K562 (cell line): ENCODE results near the gene ADM2. TPM values are rescaled to one million over a fixed set of nuclear protein-coding genes. Genes with fewer than 3 reads are reported as not detected.
A peak's percentile ranks its signal among the peaks of the same experiment; 100 is the strongest.

Experiments used
- ATAC-seq: fragments of 200-7000 bp; cut with Tn5 transposase; 3 replicates; pipeline ENCODE4 v1.9.1; 2020; ENCODE audit warnings: moderate library complexity
- BruUV-seq: library from RNA; stranded (reverse); fragments of 400-500 nt; replicated peaks from 2 replicates; lab custom pipeline; 2021; lab: Mats Ljungman, UMichigan
- CTCF ChIA-PET: fragments of 300-600 bp; formaldehyde crosslinking; extraction: SDS; loops from one replicate; lab custom pipeline; 2021; ENCODE audit warnings: low intra/inter-chr PET ratio; lab: Yijun Ruan, JAX
- POLR2A ChIA-PET: fragments of 300-600, 350-650 bp; sonication (Branson Sonifier 250); formaldehyde crosslinking; extraction: SDS; loops from one replicate; lab custom pipeline; 2021; ENCODE audit warnings: antibody characterized with exemption, inconsistent platforms; lab: Yijun Ruan, JAX
- DNase-seq, 4 experiments: peaks; one replicate each; pipeline versions ENCODE4 v3.0.0 to v3.0.0-alpha.2; 2011 to 2018; ENCODE audit warnings: low spot score in 3 of 4, mixed read lengths in 3 of 4; ENCODE audit errors: extremely low read depth in 1 of 4
- FAIRE-seq: peaks from 2 replicates; lab custom pipeline; 2011; peaks lifted over from hg19 to GRCh38; lab: Jason Lieb, UNC
- H2AFZ ChIP-seq: 2 replicates; pipeline ENCODE4 v1.6.0; 2011; ENCODE audit warnings: low read depth, low read length, control low read depth, inconsistent platforms
- H3K27ac ChIP-seq: fragments of 200-600 bp; 3 replicates; pipeline ENCODE4 v1.8.0; 2011; ENCODE audit warnings: low read depth, mild to moderate bottlenecking, control low read depth, inconsistent platforms, low read length, moderate library complexity, mixed read lengths; ENCODE audit errors: extremely low read depth
- H3K27me3 ChIP-seq, 2 experiments: fragments of 300-600 bp in 1 of 2; 2 replicates in 1 of 2; 3 replicates in 1 of 2; pipeline versions ENCODE4 v1.6.0 to v1.8.0; 2011; ENCODE audit warnings: inconsistent platforms in 2 of 2, low read length in 2 of 2, mild to moderate bottlenecking in 1 of 2, mixed read lengths in 1 of 2, moderate library complexity in 1 of 2; ENCODE audit not compliant: control insufficient read depth in 2 of 2, insufficient read depth in 2 of 2
- H3K36me3 ChIP-seq: fragments of 300-600 bp; 3 replicates; pipeline ENCODE4 v1.8.0; 2011; ENCODE audit warnings: mild to moderate bottlenecking, low read length, inconsistent platforms; ENCODE audit not compliant: control insufficient read depth, insufficient read depth
- H3K4me1 ChIP-seq, 2 experiments: fragments of 200-600 bp in 1 of 2; replicated peaks in 1 of 2; 2 replicates in 1 of 2; 3 replicates in 1 of 2; pipeline versions ENCODE4 v1.5.1 to v1.8.0; 2011; ENCODE audit warnings: inconsistent platforms in 2 of 2, low read length in 2 of 2, mild to moderate bottlenecking in 1 of 2, mixed read lengths in 1 of 2, moderate library complexity in 1 of 2; ENCODE audit not compliant: control insufficient read depth in 2 of 2, insufficient read depth in 2 of 2
- H3K4me2 ChIP-seq: 2 replicates; pipeline ENCODE4 v1.6.1; 2011; ENCODE audit warnings: low read length, control low read depth, inconsistent platforms, mixed read lengths; ENCODE audit not compliant: insufficient read depth
- H3K4me3 ChIP-seq: fragments of 200-600 bp; sonication (generic), shearing (Covaris generic); 2 replicates; pipeline ENCODE4 v1.5.1; 2016; ENCODE audit warnings: control low read depth, inconsistent platforms
- H3K79me2 ChIP-seq: fragments of 200-600 bp; 3 replicates; pipeline ENCODE4 v1.8.0; 2011; ENCODE audit warnings: low read length, inconsistent platforms; ENCODE audit not compliant: control insufficient read depth, insufficient read depth
- H3K9ac ChIP-seq, 2 experiments: 2 replicates each; pipeline versions ENCODE4 v1.6.0 to v1.6.1; 2011; ENCODE audit warnings: low read depth in 2 of 2, low read length in 2 of 2, control low read depth in 1 of 2, inconsistent platforms in 1 of 2, mild to moderate bottlenecking in 1 of 2, mixed read lengths in 1 of 2; ENCODE audit not compliant: insufficient read depth in 1 of 2
- H3K9me1 ChIP-seq: one replicate; pipeline ENCODE4 v1.6.0; 2011; ENCODE audit warnings: inconsistent platforms, mild to moderate bottlenecking, low read length, moderate library complexity; ENCODE audit not compliant: control insufficient read depth, insufficient read depth
- H3K9me3 ChIP-seq: replicated peaks from 2 replicates; pipeline ENCODE4 v1.5.1; 2011; ENCODE audit warnings: low read depth, low read length, inconsistent platforms; ENCODE audit not compliant: control insufficient read depth, insufficient read depth
- H4K20me1 ChIP-seq: replicated peaks from 2 replicates; pipeline ENCODE4 v1.6.1; 2011; ENCODE audit warnings: low read length, inconsistent platforms, mixed read lengths; ENCODE audit not compliant: control insufficient read depth, insufficient read depth
- BHLHE40 ChIP-seq: IDR thresholded peaks from 2 replicates; pipeline ENCODE4 v1.6.1; 2011; ENCODE audit warnings: low read length, improper control_type of control experiment
- CAMTA2 ChIP-seq: fragments of 250-450 bp; sonication (Bioruptor Pico); conservative IDR thresholded peaks from 2 replicates; pipeline ENCODE4 v1.5.1; 2022
- DPF2 ChIP-seq: fragments of 450-650 bp; IDR thresholded peaks from 2 replicates; pipeline ENCODE4 v1.6.1; 2016
- ESRRA ChIP-seq: fragments of 450-650 bp; IDR thresholded peaks from 2 replicates; pipeline ENCODE4 v1.6.1; 2014; ENCODE audit warnings: low read depth, mild to moderate bottlenecking, moderate library complexity, borderline replicate concordance
- GABPA ChIP-seq: fragments of 200-800 bp; sonication (Bioruptor generic); conservative IDR thresholded peaks from 2 replicates; pipeline ENCODE4 v1.6.1; 2016; ENCODE audit warnings: low read depth, missing genetic modification characterization, missing compliant biosample characterization
- MAFG ChIP-seq: fragments of 450-650 bp; conservative IDR thresholded peaks from 2 replicates; pipeline ENCODE4 v1.6.1; 2016; ENCODE audit warnings: missing genetic modification characterization, missing compliant biosample characterization
- MLLT1 ChIP-seq, 2 experiments: fragments of 450-650 bp; IDR thresholded peaks; 2 replicates each; pipeline ENCODE4 v1.6.1; 2016
- NFATC3 ChIP-seq: fragments of 450-650 bp; IDR thresholded peaks from 2 replicates; pipeline ENCODE4 v1.6.1; 2017; ENCODE audit warnings: mild to moderate bottlenecking
- NFRKB ChIP-seq: fragments of 450-650 bp; IDR thresholded peaks from 2 replicates; pipeline ENCODE4 v1.6.1; 2016; ENCODE audit warnings: low read depth
- NRF1 ChIP-seq, 2 experiments: fragments of 450-650 bp; IDR thresholded peaks in 1 of 2; conservative IDR thresholded peaks in 1 of 2; 2 replicates each; pipeline ENCODE4 v1.6.1; 2014; ENCODE audit warnings: mild to moderate bottlenecking in 2 of 2
- PBX2 ChIP-seq, 2 experiments: IDR thresholded peaks in 1 of 2; conservative IDR thresholded peaks in 1 of 2; 2 replicates each; pipeline ENCODE4 v1.6.1; 2016; ENCODE audit warnings: low read depth in 2 of 2, mild to moderate bottlenecking in 1 of 2, missing compliant biosample characterization in 1 of 2, missing genetic modification characterization in 1 of 2, moderate library complexity in 1 of 2
- PHB ChIP-seq: fragments of 250-450 bp; sonication (Bioruptor Pico); IDR thresholded peaks from 2 replicates; pipeline ENCODE4 v1.5.0; 2021
- POLR2A ChIP-seq: fragments of 450-650 bp; conservative IDR thresholded peaks from 2 replicates; pipeline ENCODE4 v1.6.1; 2016
- POLR2B ChIP-seq: fragments of 450-650 bp; IDR thresholded peaks from 2 replicates; pipeline ENCODE4 v1.6.1; 2018; ENCODE audit warnings: low read depth; ENCODE audit not compliant: partially characterized antibody
- SUPT5H ChIP-seq: fragments of 450-650 bp; IDR thresholded peaks from 2 replicates; pipeline ENCODE4 v1.6.1; 2016
- TGIF2 ChIP-seq: sonication (generic); formaldehyde crosslinking; IDR thresholded peaks from 2 replicates; pipeline ENCODE4 v1.8.1; 2022; ENCODE audit warnings: mild to moderate bottlenecking, missing genetic modification reagents, moderate library complexity
- ZFX ChIP-seq: sonication (generic); formaldehyde crosslinking; IDR thresholded peaks from 2 replicates; pipeline ENCODE4 v1.8.0; 2022; ENCODE audit warnings: mild to moderate bottlenecking, missing genetic modification reagents, moderate library complexity
- ZNF444 ChIP-seq: fragments of 250-450 bp; sonication (Bioruptor Pico); IDR thresholded peaks from 2 replicates; pipeline ENCODE4 v1.4.0; 2020; ENCODE audit warnings: mild to moderate bottlenecking, moderate library complexity
- WGBS: fragments of 100-300 bp; shearing (Covaris generic); methylation state at CpG from one replicate; pipeline ENCODE4 v1.1.6; 2016; ENCODE audit warnings: low coverage, mixed read lengths; ENCODE audit not compliant: insufficient coverage; ENCODE audit errors: missing lambda C conversion rate; 5-methylcytosine and 5-hydroxymethylcytosine counted together
- in situ Hi-C: fragments of 300-500 bp; cut with MboI; formaldehyde crosslinking; loops from 4 replicates; pipeline ENCODE4 v1.15.0; 2018; ENCODE audit warnings: inconsistent platforms, mixed read lengths
- intact Hi-C: fragments of 100-400 bp; cut with micrococcal nuclease; formaldehyde crosslinking; loops from 2 replicates; pipeline ENCODE4 v1.14.2; 2022
- polyA plus RNA-seq, 8 experiments: library from polyadenylated mRNA; depleted of rRNA in 4 of 8; stranded (reverse) in 5 of 8; unstranded in 3 of 8; fragments of >200 nt; fragmentation: Nextera tagmentation in 2 of 8; fragmentation: Illumina TruSeq in 1 of 8; extraction: Ambion mirVana in 2 of 8; extraction: Trizol in 1 of 8; gene quantifications; 2 replicates each; pipeline versions ENCODE4 v1.2.1 to v1.2.3, GENCODE V29; 2011 to 2014; ENCODE audit warnings: inconsistent platforms in 1 of 8, missing spikeins in 1 of 8
- total RNA-seq, 7 experiments: library from RNA; depleted of rRNA in 6 of 7; stranded (reverse); fragments of >200 nt in 6 of 7; fragmentation: Illumina TruSeq in 2 of 7; extraction: Trizol in 2 of 7; gene quantifications; 2 replicates each; pipeline versions ENCODE4 v1.2.1 to v1.2.3, GENCODE V29; 2011 to 2021; ENCODE audit warnings: low replicate concordance in 1 of 7

ADM2 gene
- total and polyA plus RNA-seq, 9 of the 15 experiments (the other 6 are each of a cell fraction or from before 2014, with no cell fraction given), result 0.11 to 5.1 (median 0.38) TPM

GRCh38 chr22:50526834-50527801, 45.8 kb downstream of the ADM2 start:
- in situ Hi-C loops (no loop called here), intact Hi-C loops (loop anchor here (1.0 to 5.0 kb wide), 2 partner anchors 7 to 35 kb away; partner anchors contain the start of gene SYCE3)
- Histone ChIP-seq H3K36me3 (peaks cover 26% of the 10 kb centered on the region; the same call in 1 of the 3 replicates), H3K79me2 (peaks cover 34% of the 10 kb centered on the region), H3K4me3 (peak overlapping the region; percentile 71), H3K9ac (peak overlapping the region; percentile 86 to 96), H3K27me3 (no peaks in the 10 kb centered on the region), H3K4me1 (peaks cover 8 to 81% of the 10 kb centered on the region in 2 experiments; a peak in 4 of 5 replicates), H3K27ac (peak overlapping the region; percentile 89), H4K20me1 (peaks cover 12% of the 10 kb centered on the region; the same call in 1 of the 2 replicates), H3K9me3 (0 out of 2 replicates have a peak, but pooled peaks cover 2% of the 10 kb centered on the region), H3K9me1 (no peaks in the 10 kb centered on the region), H3K4me2 (peak overlapping the region; percentile 88), H2AFZ (peak overlapping the region; percentile 77)
- ChIA-PET CTCF (no interaction called here), POLR2A (interaction anchor here (0.6 to 2.3 kb wide), 5 partner anchors 13 to 36 kb away, joined by 3 to 8 read pairs (median 5); partner anchors contain the start of genes LMF2, NCAPH2 and SYCE3)
- peak; percentile 69 for ATAC-seq
- 45% methylated on average over 17 of the region's 29 CpGs for WGBS
- DNase-seq, result peak; percentile 64 to 81 (median 70)
- TSS peak; percentile 45 for BruUV-seq
- peak; percentile 74 for FAIRE-seq
- TF ChIP-seq POLR2B (peak; percentile 61), PHB (CRISPR knock-in tag) (no peak), MLLT1 (IDR thresholded peaks at IDR 0.05) (no peak), GABPA (no peak), NRF1 (conservative IDR thresholded peaks at IDR 0.05 in 1 of 2, IDR thresholded peaks at IDR 0.05 in 1 of 2) (0 out of 4 replicates have a peak, but pooled peaks of 1 of the 2 experiments have one; percentile 17), CAMTA2 (CRISPR knock-in tag) (no peak), ZFX (CRISPR knock-in tag) (peak; percentile 54; the same call in 1 of the 2 replicates), ESRRA (peak; percentile 74; the same call in 1 of the 2 replicates), SUPT5H (peak; percentile 68), MAFG (tag) (no peak), BHLHE40 (no peak), POLR2A (peak; percentile 63), ZNF444 (CRISPR knock-in tag) (no peak), NFRKB (0 out of 2 replicates have a peak, but pooled peaks have one; percentile 1), PBX2 (CRISPR knock-in tag; IDR thresholded peaks at IDR 0.05; ENCODE audit: low read depth) (no peak), PBX2 (tag; conservative IDR thresholded peaks at IDR 0.05; ENCODE audit: low read depth) (no peak), DPF2 (peak; percentile 7; the same call in 1 of the 2 replicates), TGIF2 (CRISPR knock-in tag) (no peak), NFATC3 (no peak)
